ENCODE data around the gene PF4V1. TPM values are rescaled to one million over a fixed set of nuclear protein-coding genes. Genes with fewer than 3 reads are reported as not detected.
"Not testable (repeated sequence)": the region's sequence is repeated elsewhere in the genome, so short reads cannot be mapped to it uniquely, and the experiment has no call there.

PF4V1 gene
- total RNA-seq, 1 experiment from 2014 or later: not detected

DNA sequence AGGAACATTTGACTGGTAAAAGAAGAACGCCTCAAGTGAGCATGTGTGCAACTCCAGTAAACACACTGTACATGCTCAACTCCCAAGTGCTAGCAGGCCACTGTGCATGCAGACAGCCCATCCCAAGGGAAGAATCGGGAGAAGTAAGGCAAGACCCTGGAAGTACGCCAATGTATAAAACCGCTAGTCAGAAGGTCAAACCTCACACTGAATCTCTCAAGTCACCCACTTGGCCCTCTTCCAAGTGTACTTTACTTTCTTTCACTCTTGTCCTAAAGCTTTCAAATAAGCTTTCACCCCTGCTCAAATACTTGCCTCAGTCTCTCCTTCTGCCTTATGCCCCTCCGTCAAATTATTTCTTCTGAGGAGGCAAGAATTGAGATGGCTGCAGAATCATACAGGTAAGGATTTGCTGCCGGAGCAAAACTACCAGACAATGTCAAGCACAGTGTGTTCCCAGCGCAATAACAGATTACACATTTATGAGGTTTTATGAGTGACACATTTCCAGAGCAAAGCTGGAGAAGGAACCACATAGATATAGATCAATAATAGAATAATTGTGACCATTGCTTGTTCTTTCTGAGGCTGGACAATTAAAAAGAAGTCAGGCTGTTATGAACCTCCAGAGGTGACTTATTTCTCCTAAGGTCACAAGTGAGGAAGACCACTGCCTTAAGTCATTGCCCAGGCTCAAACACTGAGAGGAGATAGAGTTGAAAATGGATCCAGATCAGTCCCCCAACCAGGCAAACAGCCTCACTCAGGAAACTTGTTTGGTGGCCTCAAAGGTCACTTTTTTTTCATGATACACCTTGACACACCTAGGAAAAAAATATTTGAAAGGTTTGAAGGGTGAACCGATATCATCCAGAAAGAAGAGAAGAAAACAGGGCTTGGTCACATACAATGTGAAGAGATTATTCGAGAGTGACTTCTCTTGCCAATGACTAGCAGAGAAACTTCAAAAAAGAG is 42.4 kb downstream of the PF4V1 start:
- Histone ChIP-seq H3K36me3 (replicated peaks; ENCODE audit: control insufficient read depth, insufficient read depth, low read length) (no peaks in the 10 kb centered on the region), H3K27me3 (ENCODE audit: control insufficient read depth, insufficient read depth, low read length) (no peaks in the 10 kb centered on the region), H3K4me3 (ENCODE audit: insufficient read depth, low read depth, low read length) (no peak overlapping the region)
- DNase-seq: no peak

DNA sequence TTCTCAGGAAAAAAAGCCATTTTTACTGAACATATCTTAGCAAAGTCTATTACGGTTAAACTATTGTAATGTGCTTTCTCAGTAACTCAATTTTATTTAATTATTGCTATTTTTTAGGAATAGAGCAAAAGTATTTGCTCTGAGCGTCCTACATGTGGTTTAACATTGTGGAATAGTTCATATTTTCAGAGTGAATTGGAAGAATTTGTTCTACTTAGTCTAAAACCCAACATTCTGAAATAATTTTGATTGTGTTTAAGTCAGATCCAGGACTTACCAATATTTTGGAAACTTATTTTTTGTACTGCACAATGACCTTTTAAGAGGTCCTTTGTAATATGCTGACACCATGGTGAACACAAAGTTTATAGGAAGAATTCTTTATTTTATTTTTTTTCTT is 43.3 kb downstream of the PF4V1 start:
- Histone ChIP-seq H3K27me3 (ENCODE audit: control insufficient read depth, insufficient read depth, low read length) (no peaks in the 10 kb centered on the region), H3K4me3 (ENCODE audit: insufficient read depth, low read depth, low read length) (no peak overlapping the region), H3K36me3 (replicated peaks; ENCODE audit: control insufficient read depth, insufficient read depth, low read length) (no peaks in the 10 kb centered on the region)
- no peak for DNase-seq

DNA sequence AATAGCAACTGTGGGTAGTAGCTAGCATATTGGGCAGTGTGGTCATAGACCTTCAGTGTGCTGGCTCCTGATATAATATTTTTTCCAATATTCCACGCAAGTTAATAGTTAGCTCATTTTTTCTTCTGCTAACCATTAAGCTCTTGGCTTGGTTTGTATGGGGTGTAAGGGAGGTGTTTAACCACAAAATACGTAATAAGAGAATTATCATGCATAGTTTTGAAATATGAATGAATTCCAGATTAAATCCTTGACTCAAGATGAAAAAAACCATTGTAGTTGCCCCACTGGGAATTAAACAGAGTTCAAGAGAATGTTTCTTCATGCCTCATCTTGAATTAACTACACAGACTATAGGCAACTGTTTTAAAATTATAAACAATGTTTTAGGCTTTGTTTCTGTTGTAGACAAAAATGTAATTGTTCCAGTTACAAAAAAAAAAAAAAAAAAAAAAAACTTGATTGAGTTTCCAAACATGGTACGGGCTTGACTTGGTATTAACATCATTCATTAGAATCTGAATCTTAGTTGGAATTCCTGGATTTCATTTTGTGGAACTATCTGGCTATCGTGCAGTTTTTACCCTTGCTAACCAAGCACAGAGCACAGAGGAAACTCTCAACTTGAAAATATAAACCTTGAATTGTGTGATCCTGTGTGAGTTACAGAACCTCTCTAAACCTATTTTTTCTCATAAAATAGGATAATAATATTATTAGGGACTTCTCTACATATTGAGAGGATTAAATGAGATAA is 44.5 kb downstream of the PF4V1 start:
- no peak for DNase-seq
- Histone ChIP-seq H3K36me3 (replicated peaks; ENCODE audit: control insufficient read depth, insufficient read depth, low read length) (no peaks in the 10 kb centered on the region), H3K4me3 (ENCODE audit: insufficient read depth, low read depth, low read length) (no peak overlapping the region), H3K27me3 (ENCODE audit: control insufficient read depth, insufficient read depth, low read length) (no peaks in the 10 kb centered on the region)

DNA sequence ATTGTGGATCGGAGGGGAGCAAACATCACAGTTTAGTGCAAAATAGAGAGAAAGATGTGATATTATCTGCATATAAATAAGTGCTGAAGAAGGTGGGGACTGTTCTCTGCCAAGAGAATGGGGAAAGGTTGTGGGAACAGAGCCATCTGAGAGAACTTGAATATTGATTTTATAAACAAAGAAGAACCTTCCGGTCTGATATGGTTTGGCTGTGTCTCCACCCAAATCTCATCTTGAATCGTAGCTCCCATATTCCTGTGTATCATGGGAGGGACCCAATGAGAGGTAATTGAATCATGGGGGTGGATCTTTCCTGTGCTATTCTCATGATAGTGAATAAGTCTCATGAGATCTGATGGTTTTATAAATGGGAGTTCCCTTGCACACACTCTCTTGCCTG is 46.2 kb downstream of the PF4V1 start:
- not testable (repeated sequence) for H3K4me3 ChIP-seq (ENCODE audit: insufficient read depth, low read depth, low read length); H3K36me3 ChIP-seq (replicated peaks; ENCODE audit: control insufficient read depth, insufficient read depth, low read length); DNase-seq; H3K27me3 ChIP-seq (ENCODE audit: control insufficient read depth, insufficient read depth, low read length)

DNA sequence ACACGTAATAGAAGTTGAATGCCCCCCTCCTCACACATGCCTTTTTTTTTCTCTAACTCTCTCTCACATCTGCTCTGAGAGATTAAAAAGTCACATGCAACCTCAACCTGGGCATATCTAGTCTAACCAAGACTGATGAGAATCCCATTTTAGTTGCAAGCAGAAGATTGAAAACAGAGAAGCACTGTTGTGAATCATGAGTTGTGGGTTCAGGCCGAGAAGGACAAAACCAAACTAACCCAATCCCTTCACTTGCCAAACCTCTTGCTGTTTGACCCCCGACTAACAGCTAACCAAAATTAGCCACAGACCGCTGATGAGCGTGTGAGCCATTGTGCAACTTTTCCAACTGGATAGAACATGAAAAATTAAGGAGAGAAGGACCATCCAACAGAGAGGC is 47.9 kb downstream of the PF4V1 start:
- H3K36me3 ChIP-seq (replicated peaks; ENCODE audit: control insufficient read depth, insufficient read depth, low read length): no peaks in the 10 kb centered on the region
- H3K27me3 ChIP-seq (ENCODE audit: control insufficient read depth, insufficient read depth, low read length): no peaks in the 10 kb centered on the region
- no peak overlapping the region for H3K4me3 ChIP-seq (ENCODE audit: insufficient read depth, low read depth, low read length)
- no peak for DNase-seq

DNA sequence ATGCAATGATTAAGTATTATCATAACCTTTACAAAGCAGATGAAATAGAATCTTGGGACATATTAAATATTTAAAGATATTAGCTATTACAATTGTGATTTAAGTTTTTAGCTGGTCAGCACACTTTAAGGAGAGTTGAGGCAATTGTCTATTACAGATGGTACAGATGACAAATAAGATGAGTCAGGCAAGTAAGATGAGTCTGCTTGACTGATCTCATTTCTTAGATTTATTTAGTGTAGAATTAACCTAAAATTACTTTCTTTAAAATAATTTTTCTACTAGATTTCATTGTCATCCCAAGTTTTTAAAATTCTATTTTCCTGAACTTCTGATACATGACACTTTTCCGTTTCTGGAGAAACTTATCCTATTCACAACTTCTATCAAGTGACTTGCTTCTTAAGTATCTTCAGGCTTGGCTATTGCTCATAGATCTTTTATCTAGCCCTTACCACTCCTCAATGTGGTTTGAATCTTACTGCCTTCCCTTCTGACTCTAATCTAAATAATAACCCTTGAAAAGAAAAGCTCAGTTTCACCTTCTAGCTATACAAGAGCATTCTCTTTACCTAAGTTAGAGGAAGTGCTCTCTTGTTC is 49.0 kb downstream of the PF4V1 start:
- no peaks in the 10 kb centered on the region for H3K27me3 ChIP-seq (ENCODE audit: control insufficient read depth, insufficient read depth, low read length)
- H3K4me3 ChIP-seq (ENCODE audit: insufficient read depth, low read depth, low read length): no peak overlapping the region
- DNase-seq: no peak
- no peaks in the 10 kb centered on the region for H3K36me3 ChIP-seq (replicated peaks; ENCODE audit: control insufficient read depth, insufficient read depth, low read length)

DNA sequence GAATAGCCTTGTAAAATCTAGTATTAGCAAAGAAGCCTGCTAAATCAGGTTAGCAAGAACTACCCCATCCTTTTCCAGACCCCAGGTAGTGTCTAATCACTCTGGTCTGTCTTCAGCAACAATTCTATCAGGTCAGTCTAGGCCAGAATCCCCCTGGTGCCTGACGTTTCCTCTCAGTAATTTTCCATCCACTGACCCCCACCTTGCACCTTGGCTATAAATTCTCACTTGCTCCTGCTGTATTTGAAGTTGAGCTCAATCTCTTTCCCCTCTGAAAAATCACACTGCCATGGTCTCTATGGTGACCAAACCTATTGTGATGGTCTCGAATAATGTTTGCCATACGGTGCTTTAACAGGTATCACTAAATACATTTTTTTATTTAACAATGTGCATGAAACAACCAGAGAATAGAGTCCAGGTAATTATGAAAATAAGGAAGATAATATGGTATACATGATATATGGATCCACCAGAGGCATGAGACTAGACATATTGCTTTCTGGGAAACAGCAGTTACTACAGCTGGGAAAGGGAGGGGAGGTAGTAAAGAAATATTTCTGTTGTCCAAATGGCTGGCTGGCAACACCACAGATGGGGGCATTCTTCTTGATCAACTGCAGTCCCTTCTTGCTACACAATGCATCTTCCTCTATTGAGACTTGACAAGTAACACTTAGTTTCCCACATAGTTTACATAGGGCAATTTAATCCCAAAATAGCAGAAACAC is 49.9 kb downstream of the PF4V1 start:
- Histone ChIP-seq H3K36me3 (replicated peaks; ENCODE audit: control insufficient read depth, insufficient read depth, low read length) (no peaks in the 10 kb centered on the region), H3K4me3 (ENCODE audit: insufficient read depth, low read depth, low read length) (no peak overlapping the region), H3K27me3 (ENCODE audit: control insufficient read depth, insufficient read depth, low read length) (no peaks in the 10 kb centered on the region)
- no peak for DNase-seq

Other genes starting within 250 kb of the PF4V1 start
- gene RASSF6, start 232.9 kb upstream of the PF4V1 start, total RNA-seq (2014; rRNA removed; shearing (Covaris generic)): 0.22 and 0.66 TPM in 2 replicates
- not detected in 2 replicates for gene CXCL8, start 112.7 kb upstream of the PF4V1 start, total RNA-seq (2014; rRNA removed; shearing (Covaris generic))
- 0.17 and 1.2 TPM in 2 replicates for gene CXCL6, start 16.6 kb upstream of the PF4V1 start, total RNA-seq (2014; rRNA removed; shearing (Covaris generic))
- gene CXCL1, start 16.1 kb downstream of the PF4V1 start, total RNA-seq (2014; rRNA removed; shearing (Covaris generic)): not detected in 2 replicates
- 0.33 TPM in 1 of 2 replicates, not detected in the other for gene PF4, start 128.7 kb downstream of the PF4V1 start, total RNA-seq (2014; rRNA removed; shearing (Covaris generic))
- not detected in 2 replicates for gene PPBP, start 134.9 kb downstream of the PF4V1 start, total RNA-seq (2014; rRNA removed; shearing (Covaris generic))
- 0.31 and 0.55 TPM in 2 replicates for gene CXCL5, start 145.4 kb downstream of the PF4V1 start, total RNA-seq (2014; rRNA removed; shearing (Covaris generic))
- 0.14 and 0.37 TPM in 2 replicates for gene CXCL3, start 185.4 kb downstream of the PF4V1 start, total RNA-seq (2014; rRNA removed; shearing (Covaris generic))
- gene CXCL2, start 245.9 kb downstream of the PF4V1 start, total RNA-seq (2014; rRNA removed; shearing (Covaris generic)): not detected in 2 replicates